Nephron progenitor cell (in vitro differentiated cells): ENCODE results near the gene CETP.
"Not testable (repeated sequence)": the region's sequence is repeated elsewhere in the genome, so short reads cannot be mapped to it uniquely, and the experiment has no call there.

Experiments used
- DNase-seq: peaks from one replicate; pipeline ENCODE4 v3.0.0; 2021
- H3K27ac Mint-ChIP-seq: 2 replicates; pipeline ENCODE4 v1.8.0; 2021; ENCODE audit warnings: mild to moderate bottlenecking, moderate library complexity, mixed read lengths
- H3K27me3 Mint-ChIP-seq: 2 replicates; pipeline ENCODE4 v1.8.0; 2021; ENCODE audit warnings: mild to moderate bottlenecking, low read depth, mixed read lengths; ENCODE audit not compliant: poor library complexity
- H3K36me3 Mint-ChIP-seq: 2 replicates; pipeline ENCODE4 v1.8.0; 2021; ENCODE audit warnings: low read depth, mixed read lengths
- H3K4me1 Mint-ChIP-seq: 2 replicates; pipeline ENCODE4 v1.8.0; 2021; ENCODE audit warnings: mixed read lengths
- H3K4me3 Mint-ChIP-seq: 2 replicates; pipeline ENCODE4 v1.8.0; 2021; ENCODE audit warnings: mild to moderate bottlenecking, moderate library complexity, mixed read lengths
- H3K9me3 Mint-ChIP-seq: 2 replicates; pipeline ENCODE4 v1.8.0; 2021; ENCODE audit warnings: mild to moderate bottlenecking, moderate library complexity, mixed read lengths
- CTCF ChIP-seq: fragments of 200-600 bp; sonication (generic); IDR thresholded peaks from 2 replicates; pipeline ENCODE4 v1.5.0; 2021; ENCODE audit warnings: antibody characterized with exemption

CETP gene

GRCh38 chr16:56984639-56985038 is 22.9 kb downstream of the CETP start:
- H3K27me3 Mint-ChIP-seq, result peaks cover 58% of the 10 kb centered on the region

DNA sequence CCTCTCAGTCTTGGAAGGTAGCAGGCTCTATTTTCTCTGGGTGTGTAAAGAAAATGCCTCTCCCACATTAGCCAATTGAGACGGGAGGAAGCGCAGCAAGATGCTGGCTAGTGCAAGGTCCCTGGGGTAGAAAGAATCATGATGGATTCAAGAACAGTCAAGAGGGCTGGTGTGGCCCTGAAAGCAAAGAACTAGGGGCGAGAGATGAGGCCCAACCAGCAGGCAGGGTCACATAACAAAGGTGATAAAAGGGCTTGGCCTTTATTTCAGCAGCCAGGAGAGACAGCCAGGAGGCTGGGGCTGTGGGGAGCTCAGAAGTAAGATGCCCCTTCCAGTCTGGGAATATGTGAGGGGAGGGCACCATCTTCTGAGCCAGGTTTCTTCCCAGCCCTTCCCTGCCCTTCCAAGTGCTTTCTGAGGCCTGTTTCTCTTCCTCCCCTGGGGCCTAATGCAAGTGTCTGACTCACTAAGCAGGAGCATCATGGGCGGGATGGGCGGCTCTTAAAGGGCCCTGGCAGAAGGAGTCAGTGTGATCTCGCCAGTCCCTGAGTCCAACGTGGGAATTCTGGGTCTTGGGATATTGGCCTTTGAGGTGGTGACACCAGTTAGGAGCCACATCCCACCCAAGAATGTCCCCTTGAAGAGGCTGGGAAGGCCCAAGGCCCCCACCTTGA is 23.7 kb downstream of the CETP start:
- no peak for TF ChIP-seq CTCF
- no peaks in the 10 kb centered on the region for H3K9me3 Mint-ChIP-seq
- H3K27ac Mint-ChIP-seq, result no peak overlapping the region
- H3K4me1 Mint-ChIP-seq, result peaks cover 15% of the 10 kb centered on the region
- no peak for DNase-seq
- H3K27me3 Mint-ChIP-seq, result peaks cover 66% of the 10 kb centered on the region
- H3K36me3 Mint-ChIP-seq, result no peaks in the 10 kb centered on the region
- no peak overlapping the region for H3K4me3 Mint-ChIP-seq

More at GRCh38 chr16:56984639-56985038, 22.9 kb downstream of the CETP start:
- H3K4me1 Mint-ChIP-seq, result peaks cover 8% of the 10 kb centered on the region
- H3K27ac Mint-ChIP-seq, result no peak overlapping the region
- H3K9me3 Mint-ChIP-seq, result no peaks in the 10 kb centered on the region
- no peak for DNase-seq
- TF ChIP-seq CTCF, result no peak
- H3K36me3 Mint-ChIP-seq, result no peaks in the 10 kb centered on the region
- no peak overlapping the region for H3K4me3 Mint-ChIP-seq

- peaks cover 67% of the 10 kb centered on the region for H3K27me3 Mint-ChIP-seq
- peaks cover 15% of the 10 kb centered on the region for H3K4me1 Mint-ChIP-seq
- H3K27ac Mint-ChIP-seq, result no peak overlapping the region
- DNase-seq, result no peak
- no peaks in the 10 kb centered on the region for H3K36me3 Mint-ChIP-seq
- TF ChIP-seq CTCF, result no peak
- no peak overlapping the region for H3K4me3 Mint-ChIP-seq
- no peaks in the 10 kb centered on the region for H3K9me3 Mint-ChIP-seq
Measured at GRCh38 chr16:56985962-56986360, 24.2 kb downstream of the CETP start.

GRCh38 chr16:56986361-56986760 is 24.6 kb downstream of the CETP start:
- peaks cover 15% of the 10 kb centered on the region for H3K4me1 Mint-ChIP-seq
- no peak overlapping the region for H3K27ac Mint-ChIP-seq
- DNase-seq, result no peak
- H3K27me3 Mint-ChIP-seq, result peaks cover 70% of the 10 kb centered on the region
- no peak overlapping the region for H3K4me3 Mint-ChIP-seq
- H3K9me3 Mint-ChIP-seq, result no peaks in the 10 kb centered on the region
- H3K36me3 Mint-ChIP-seq, result no peaks in the 10 kb centered on the region
- TF ChIP-seq CTCF, result no peak

- H3K27ac Mint-ChIP-seq, H3K4me3 Mint-ChIP-seq: not testable (repeated sequence)
- peaks cover 15% of the 10 kb centered on the region for H3K4me1 Mint-ChIP-seq
Measured at GRCh38 chr16:56986908-56987307, 25.2 kb downstream of the CETP start.

DNA sequence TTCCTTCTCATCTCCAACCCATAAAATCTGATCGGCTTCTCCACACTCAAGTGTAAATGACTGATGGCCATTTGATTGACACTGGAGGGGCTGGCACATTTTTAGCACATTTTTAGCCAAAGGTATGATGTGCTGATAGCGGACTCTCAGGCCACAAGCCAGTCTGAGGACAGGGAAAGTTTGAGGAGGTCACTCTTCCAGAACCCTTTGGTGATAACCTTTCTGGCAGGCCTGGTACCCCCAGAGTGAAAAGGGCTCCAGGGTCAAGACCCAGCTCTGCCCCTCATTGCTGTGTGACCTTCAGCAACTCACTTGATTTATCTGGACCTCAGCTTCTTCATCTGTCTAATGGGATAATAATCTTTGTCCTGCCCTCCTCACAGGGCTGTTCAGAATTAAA is 25.9 kb downstream of the CETP start:
- Mint-ChIP-seq H3K4me1 (peaks cover 15% of the 10 kb centered on the region), H3K27me3 (peaks cover 69% of the 10 kb centered on the region)

More at GRCh38 chr16:56986908-56987307, 25.2 kb downstream of the CETP start:
- peaks cover 74% of the 10 kb centered on the region for H3K27me3 Mint-ChIP-seq
- DNase-seq, H3K9me3 Mint-ChIP-seq, H3K36me3 Mint-ChIP-seq: not testable (repeated sequence)

More for the DNA sequence above, 25.9 kb downstream of the CETP start:
- Mint-ChIP-seq H3K4me3 (no peak overlapping the region), H3K27ac (no peak overlapping the region), H3K9me3 (no peaks in the 10 kb centered on the region), H3K36me3 (no peaks in the 10 kb centered on the region)
- DNase-seq, result no peak
- TF ChIP-seq CTCF, result no peak
